Osteoblast (primary cell): ENCODE measurements around the gene RAD50. TPM values are rescaled to one million over a fixed set of nuclear protein-coding genes. Genes with fewer than 3 reads are reported as not detected.

Experiments
- DNase-seq: peaks from one replicate; pipeline ENCODE4 v3.0.0; 2011; ENCODE audit warnings: low spot score, mixed read lengths; ENCODE audit not compliant: insufficient read length; ENCODE audit errors: missing footprints
- H2AFZ ChIP-seq: 2 replicates; pipeline ENCODE4 v1.6.0; 2011; ENCODE audit warnings: mild to moderate bottlenecking, low read length
- H3K27ac ChIP-seq: 2 replicates; pipeline ENCODE4 v1.5.1; 2011; ENCODE audit warnings: mild to moderate bottlenecking, low read depth, low read length, moderate library complexity
- H3K27me3 ChIP-seq: 2 replicates; pipeline ENCODE4 v1.6.0; 2012; ENCODE audit warnings: mild to moderate bottlenecking, control low read depth, inconsistent platforms, low read length, moderate library complexity; ENCODE audit not compliant: insufficient read depth
- H3K36me3 ChIP-seq: 2 replicates; pipeline ENCODE4 v1.5.1; 2011; ENCODE audit warnings: mild to moderate bottlenecking, low read length, control low read depth, moderate library complexity; ENCODE audit not compliant: insufficient read depth
- H3K4me1 ChIP-seq: 2 replicates; pipeline ENCODE4 v1.5.1; 2011; ENCODE audit warnings: mild to moderate bottlenecking, low read length, control low read depth, moderate library complexity; ENCODE audit not compliant: insufficient read depth
- H3K4me2 ChIP-seq: 2 replicates; pipeline ENCODE4 v1.6.0; 2011; ENCODE audit warnings: mild to moderate bottlenecking, low read length; ENCODE audit not compliant: insufficient read depth
- H3K4me3 ChIP-seq: fragments of 200-600 bp; sonication (generic); 3 replicates; pipeline ENCODE4 v1.5.1; 2012; ENCODE audit warnings: mild to moderate bottlenecking, low read length, inconsistent platforms; ENCODE audit not compliant: insufficient read depth
- H3K79me2 ChIP-seq: 2 replicates; pipeline ENCODE4 v1.6.0; 2012; ENCODE audit warnings: mild to moderate bottlenecking, low read length, control low read depth, inconsistent platforms; ENCODE audit not compliant: insufficient read depth
- H3K9me3 ChIP-seq: 2 replicates; pipeline ENCODE4 v1.5.1; 2011; ENCODE audit warnings: low read depth, low read length, control low read depth
- H4K20me1 ChIP-seq: 2 replicates; pipeline ENCODE4 v1.6.0; 2012; ENCODE audit warnings: mild to moderate bottlenecking, low read length, control low read depth; ENCODE audit not compliant: insufficient read depth
- CTCF ChIP-seq: IDR thresholded peaks from 2 replicates; pipeline ENCODE4 v1.5.1; 2011; ENCODE audit warnings: mild to moderate bottlenecking, low read depth, low read length, moderate library complexity; ENCODE audit errors: extremely low read depth
- total RNA-seq: library from RNA; depleted of rRNA; stranded (reverse); fragments of >200 nt; gene quantifications from 2 replicates; pipeline ENCODE4 v1.2.3, GENCODE V29; 2012

RAD50 gene
- total RNA-seq, 1 donor, result 39.4 TPM

DNA sequence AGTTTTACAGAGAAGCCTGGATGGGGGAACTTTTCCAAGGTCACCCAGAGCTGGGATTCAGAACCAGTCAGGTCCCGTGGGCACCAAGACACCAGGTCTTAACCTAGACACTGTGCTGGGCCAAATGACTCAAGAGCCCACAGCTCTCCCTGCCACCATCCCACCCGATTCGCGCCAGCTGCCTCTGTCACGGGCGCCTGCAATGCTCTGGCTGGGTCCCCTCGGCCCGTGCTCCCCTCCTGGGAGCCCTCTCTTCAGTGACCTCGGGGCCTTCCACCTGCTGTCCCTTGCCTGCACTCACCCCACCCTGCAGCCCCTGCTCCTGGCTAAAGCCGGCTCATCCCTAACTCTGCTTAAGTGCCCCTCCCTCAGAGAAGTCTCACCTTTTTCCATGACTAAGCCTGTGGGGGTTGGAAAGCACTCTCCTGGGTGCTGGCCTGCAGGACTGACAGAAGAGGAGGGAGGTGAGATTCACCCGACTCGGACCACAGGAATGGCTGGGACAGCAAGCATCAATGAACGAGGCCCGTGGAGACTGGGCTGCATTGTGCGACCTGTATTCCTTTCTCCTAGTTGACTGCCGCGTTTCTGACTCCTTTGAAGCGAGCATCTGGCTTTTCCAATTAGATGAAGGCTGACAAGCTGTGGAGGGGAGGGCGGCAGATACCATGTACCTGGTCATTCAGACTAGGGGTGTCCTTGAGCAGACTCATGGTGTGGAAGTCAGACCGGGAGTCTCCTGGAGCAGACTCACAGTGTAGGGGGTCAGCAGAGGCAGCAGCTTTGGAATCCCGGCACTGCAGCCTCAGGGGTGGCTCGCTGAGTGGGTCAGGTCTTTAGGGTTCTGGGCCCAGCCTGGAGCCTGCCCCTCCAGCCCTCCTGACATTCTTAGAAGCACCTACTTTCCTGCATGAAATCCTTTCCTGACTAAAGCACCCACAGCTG lies 111.3 kb downstream of the RAD50 start:
- TF ChIP-seq CTCF, result no peak
- peak; percentile 38 for DNase-seq
- Histone ChIP-seq H4K20me1 (no peaks in the 10 kb centered on the region), H3K36me3 (no peaks in the 10 kb centered on the region), H3K79me2 (no peaks in the 10 kb centered on the region), H3K4me1 (no peaks in the 10 kb centered on the region), H2AFZ (no peak overlapping the region), H3K9me3 (no peaks in the 10 kb centered on the region), H3K4me2 (no peak overlapping the region), H3K27me3 (no peaks in the 10 kb centered on the region), H3K27ac (no peak overlapping the region), H3K4me3 (no peak overlapping the region)

DNA sequence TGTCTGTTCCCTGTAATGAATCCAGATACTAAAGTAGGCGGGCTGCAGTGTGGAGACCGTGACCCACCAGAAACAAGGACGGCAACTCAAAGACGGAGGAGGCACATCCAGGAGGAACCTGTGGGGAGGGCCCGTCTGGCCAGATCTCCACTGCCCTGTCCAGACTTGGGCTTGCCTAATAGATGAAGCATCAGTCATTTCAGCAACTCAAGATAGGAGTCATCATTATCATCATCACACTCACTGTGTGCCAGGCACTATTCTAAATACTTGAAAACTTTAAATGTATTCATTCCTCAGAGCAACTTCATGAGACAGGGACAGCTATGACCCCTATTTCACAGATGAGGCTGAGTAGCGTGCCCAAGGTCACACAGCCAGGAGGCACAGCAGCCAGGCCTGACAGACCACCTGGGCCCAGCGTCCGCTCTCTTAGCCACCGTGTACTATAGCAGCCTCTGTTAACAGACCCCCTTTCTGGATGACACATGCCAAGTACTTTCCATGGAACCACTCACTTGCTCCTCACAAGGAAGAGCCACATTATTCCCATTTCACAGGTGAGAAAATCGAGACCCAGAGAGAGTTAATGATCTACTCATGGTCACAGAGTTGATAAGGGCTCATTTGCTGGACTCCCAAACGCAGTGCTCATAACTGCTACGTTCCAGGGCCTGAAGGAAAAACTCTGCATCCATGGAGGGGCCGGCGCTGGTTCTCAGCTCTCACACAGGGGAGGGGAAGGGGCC lies 112.1 kb downstream of the RAD50 start:
- H3K27ac ChIP-seq, result no peak overlapping the region
- H2AFZ ChIP-seq, result no peak overlapping the region
- H3K36me3 ChIP-seq, result no peaks in the 10 kb centered on the region
- TF ChIP-seq CTCF, result no peak
- no peak overlapping the region for H3K4me2 ChIP-seq
- no peaks in the 10 kb centered on the region for H4K20me1 ChIP-seq
- DNase-seq, result peak; percentile 88
- H3K27me3 ChIP-seq, result no peaks in the 10 kb centered on the region
- H3K79me2 ChIP-seq, result no peaks in the 10 kb centered on the region
- H3K9me3 ChIP-seq, result no peaks in the 10 kb centered on the region
- H3K4me3 ChIP-seq, result no peak overlapping the region
- H3K4me1 ChIP-seq, result peaks cover 3% of the 10 kb centered on the region

DNA sequence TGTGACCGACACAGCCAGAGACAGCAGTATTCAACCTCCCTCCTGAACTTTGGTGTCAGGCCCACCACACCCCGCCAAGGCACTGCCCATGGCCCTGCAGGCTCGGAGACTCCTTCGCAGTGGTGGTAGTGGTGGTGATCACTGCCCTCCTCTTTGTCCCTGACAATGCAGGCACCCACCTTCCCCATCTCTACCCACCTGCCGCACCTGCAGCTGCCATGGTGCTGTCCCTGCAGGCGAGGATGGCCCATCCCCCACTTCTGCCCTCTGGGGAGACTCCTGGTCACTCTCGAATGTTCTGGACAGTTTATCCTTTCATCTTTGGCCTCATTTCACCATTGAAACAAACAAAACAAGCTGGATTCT lies 112.7 kb downstream of the RAD50 start:
- no peak for DNase-seq
- no peak for TF ChIP-seq CTCF
- H3K79me2 ChIP-seq, result no peaks in the 10 kb centered on the region
- H4K20me1 ChIP-seq, result no peaks in the 10 kb centered on the region
- H3K27ac ChIP-seq, result no peak overlapping the region
- H3K9me3 ChIP-seq, result no peaks in the 10 kb centered on the region
- H2AFZ ChIP-seq, result no peak overlapping the region
- H3K4me3 ChIP-seq, result no peak overlapping the region
- no peaks in the 10 kb centered on the region for H3K36me3 ChIP-seq
- H3K4me1 ChIP-seq, result peaks cover 8% of the 10 kb centered on the region
- H3K4me2 ChIP-seq, result no peak overlapping the region
- no peaks in the 10 kb centered on the region for H3K27me3 ChIP-seq
